Measurements from ENCODE around the gene OR1D5.
"Not testable (repeated sequence)": the region's sequence is repeated elsewhere in the genome, so short reads cannot be mapped to it uniquely, and the experiment has no call there.

Gene OR1D5

GRCh38 chr17:3030852-3031470 is 32.4 kb downstream of the OR1D5 start:
- DNase-seq = not testable (repeated sequence)

GRCh38 chr17:3030096-3030495 is 33.3 kb downstream of the OR1D5 start:
- DNase-seq = no peak

- no peak for DNase-seq
Observed at GRCh38 chr17:3029213-3029913, 34.0 kb downstream of the OR1D5 start.

GRCh38 chr17:3027786-3028532 is 35.4 kb downstream of the OR1D5 start:
- DNase-seq = no peak

- peak; percentile 61 for DNase-seq
Observed at GRCh38 chr17:3026856-3027751, 36.3 kb downstream of the OR1D5 start.

GRCh38 chr17:3026125-3026855 is 37.1 kb downstream of the OR1D5 start:
- DNase-seq = no peak

- DNase-seq = no peak
Observed at GRCh38 chr17:3025421-3026124, 37.8 kb downstream of the OR1D5 start.

- DNase-seq = no peak
Observed at GRCh38 chr17:3024346-3024745, 39.1 kb downstream of the OR1D5 start.

- DNase-seq = no peak
Observed at GRCh38 chr17:3022197-3022596, 41.2 kb downstream of the OR1D5 start.

- DNase-seq = no peak
Observed at GRCh38 chr17:3020381-3020780, 43.0 kb downstream of the OR1D5 start.

- DNase-seq = no peak
Observed at GRCh38 chr17:3019761-3020160, 43.6 kb downstream of the OR1D5 start.

GRCh38 chr17:3017936-3018335 is 45.5 kb downstream of the OR1D5 start:
- DNase-seq = no peak

- no peak for DNase-seq
Observed at GRCh38 chr17:3015890-3016289, 47.5 kb downstream of the OR1D5 start.

- peak; percentile 57 for DNase-seq
Observed at GRCh38 chr17:3012926-3013581, 50.4 kb downstream of the OR1D5 start.
